Osteoblast (primary cell): ENCODE results near the gene UQCC2. TPM values are rescaled to one million over a fixed set of nuclear protein-coding genes. Genes with fewer than 3 reads are reported as not detected.

Experiments used
- DNase-seq: peaks from one replicate; pipeline ENCODE4 v3.0.0; 2011; ENCODE audit warnings: low spot score, mixed read lengths; ENCODE audit not compliant: insufficient read length; ENCODE audit errors: missing footprints
- H2AFZ ChIP-seq: 2 replicates; pipeline ENCODE4 v1.6.0; 2011; ENCODE audit warnings: mild to moderate bottlenecking, low read length
- H3K27ac ChIP-seq: 2 replicates; pipeline ENCODE4 v1.5.1; 2011; ENCODE audit warnings: mild to moderate bottlenecking, low read depth, low read length, moderate library complexity
- H3K27me3 ChIP-seq: 2 replicates; pipeline ENCODE4 v1.6.0; 2012; ENCODE audit warnings: mild to moderate bottlenecking, control low read depth, inconsistent platforms, low read length, moderate library complexity; ENCODE audit not compliant: insufficient read depth
- H3K36me3 ChIP-seq: 2 replicates; pipeline ENCODE4 v1.5.1; 2011; ENCODE audit warnings: mild to moderate bottlenecking, low read length, control low read depth, moderate library complexity; ENCODE audit not compliant: insufficient read depth
- H3K4me1 ChIP-seq: 2 replicates; pipeline ENCODE4 v1.5.1; 2011; ENCODE audit warnings: mild to moderate bottlenecking, low read length, control low read depth, moderate library complexity; ENCODE audit not compliant: insufficient read depth
- H3K4me2 ChIP-seq: 2 replicates; pipeline ENCODE4 v1.6.0; 2011; ENCODE audit warnings: mild to moderate bottlenecking, low read length; ENCODE audit not compliant: insufficient read depth
- H3K4me3 ChIP-seq: fragments of 200-600 bp; sonication (generic); 3 replicates; pipeline ENCODE4 v1.5.1; 2012; ENCODE audit warnings: mild to moderate bottlenecking, low read length, inconsistent platforms; ENCODE audit not compliant: insufficient read depth
- H3K79me2 ChIP-seq: 2 replicates; pipeline ENCODE4 v1.6.0; 2012; ENCODE audit warnings: mild to moderate bottlenecking, low read length, control low read depth, inconsistent platforms; ENCODE audit not compliant: insufficient read depth
- H3K9me3 ChIP-seq: 2 replicates; pipeline ENCODE4 v1.5.1; 2011; ENCODE audit warnings: low read depth, low read length, control low read depth
- H4K20me1 ChIP-seq: 2 replicates; pipeline ENCODE4 v1.6.0; 2012; ENCODE audit warnings: mild to moderate bottlenecking, low read length, control low read depth; ENCODE audit not compliant: insufficient read depth
- total RNA-seq: library from RNA; depleted of rRNA; stranded (reverse); fragments of >200 nt; gene quantifications from 2 replicates; pipeline ENCODE4 v1.2.3, GENCODE V29; 2012
- TF ChIP-seq, protein P1 (sequence below): IDR thresholded peaks from 2 replicates; pipeline ENCODE4 v1.5.1; 2011; ENCODE audit warnings: mild to moderate bottlenecking, low read depth, low read length, moderate library complexity; ENCODE audit errors: extremely low read depth

Gene UQCC2
- total RNA-seq, 1 donor: 15.2 TPM

DNA sequence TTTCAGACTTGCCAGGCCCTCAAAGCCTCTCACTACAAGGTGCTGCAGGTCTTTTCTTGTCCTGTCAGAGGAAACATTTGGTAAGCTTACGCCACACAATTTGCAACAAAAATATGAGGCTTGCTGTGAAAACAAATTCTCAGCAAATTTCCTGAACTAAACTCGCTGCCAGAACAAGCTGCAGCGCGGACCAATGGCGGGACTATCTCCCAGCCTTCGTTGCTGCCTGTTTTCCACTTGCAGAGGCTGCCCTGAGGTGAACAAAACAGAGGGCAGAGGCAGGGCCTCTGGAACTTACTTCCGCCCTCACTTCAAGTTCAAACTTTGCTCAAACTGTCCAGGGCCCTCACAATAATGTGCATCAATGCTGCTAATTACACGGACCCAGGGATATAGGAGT is 12.4 kb downstream of the UQCC2 start:
- Histone ChIP-seq H3K79me2 (peaks cover 11% of the 10 kb centered on the region), H3K36me3 (peaks cover 67% of the 10 kb centered on the region), H4K20me1 (no peaks in the 10 kb centered on the region), H3K27ac (no peak overlapping the region), H3K4me2 (no peak overlapping the region), H3K27me3 (no peaks in the 10 kb centered on the region), H3K9me3 (no peaks in the 10 kb centered on the region), H3K4me3 (no peak overlapping the region), H3K4me1 (peaks cover 32% of the 10 kb centered on the region), H2AFZ (no peak overlapping the region)
- TF ChIP-seq, protein P1, sequence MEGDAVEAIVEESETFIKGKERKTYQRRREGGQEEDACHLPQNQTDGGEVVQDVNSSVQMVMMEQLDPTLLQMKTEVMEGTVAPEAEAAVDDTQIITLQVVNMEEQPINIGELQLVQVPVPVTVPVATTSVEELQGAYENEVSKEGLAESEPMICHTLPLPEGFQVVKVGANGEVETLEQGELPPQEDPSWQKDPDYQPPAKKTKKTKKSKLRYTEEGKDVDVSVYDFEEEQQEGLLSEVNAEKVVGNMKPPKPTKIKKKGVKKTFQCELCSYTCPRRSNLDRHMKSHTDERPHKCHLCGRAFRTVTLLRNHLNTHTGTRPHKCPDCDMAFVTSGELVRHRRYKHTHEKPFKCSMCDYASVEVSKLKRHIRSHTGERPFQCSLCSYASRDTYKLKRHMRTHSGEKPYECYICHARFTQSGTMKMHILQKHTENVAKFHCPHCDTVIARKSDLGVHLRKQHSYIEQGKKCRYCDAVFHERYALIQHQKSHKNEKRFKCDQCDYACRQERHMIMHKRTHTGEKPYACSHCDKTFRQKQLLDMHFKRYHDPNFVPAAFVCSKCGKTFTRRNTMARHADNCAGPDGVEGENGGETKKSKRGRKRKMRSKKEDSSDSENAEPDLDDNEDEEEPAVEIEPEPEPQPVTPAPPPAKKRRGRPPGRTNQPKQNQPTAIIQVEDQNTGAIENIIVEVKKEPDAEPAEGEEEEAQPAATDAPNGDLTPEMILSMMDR: no peak
- no peak for DNase-seq

DNA sequence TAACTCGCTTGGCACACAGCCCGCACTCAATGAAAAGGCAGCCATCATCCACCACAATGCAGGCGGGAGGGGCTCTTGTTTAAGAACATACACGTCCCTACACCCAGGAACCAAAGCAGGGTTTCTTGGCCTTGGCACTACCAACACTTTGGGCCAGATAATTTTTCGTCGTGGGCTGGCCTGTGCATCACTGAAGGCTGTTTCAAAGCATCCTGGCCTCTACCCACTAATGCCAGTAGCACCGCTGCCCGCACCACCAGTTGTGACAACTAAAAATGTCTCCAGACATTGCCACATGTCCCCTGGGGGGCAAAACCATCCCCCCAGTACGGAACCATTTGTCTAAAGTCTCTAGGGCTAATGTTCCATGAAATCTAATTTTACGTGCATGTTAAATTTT is 13.0 kb downstream of the UQCC2 start:
- Histone ChIP-seq H4K20me1 (no peaks in the 10 kb centered on the region), H3K27me3 (no peaks in the 10 kb centered on the region), H3K4me1 (peaks cover 39% of the 10 kb centered on the region), H3K4me2 (no peak overlapping the region), H3K79me2 (peaks cover 11% of the 10 kb centered on the region), H3K9me3 (no peaks in the 10 kb centered on the region), H3K36me3 (peaks cover 68% of the 10 kb centered on the region), H3K27ac (no peak overlapping the region), H2AFZ (no peak overlapping the region), H3K4me3 (no peak overlapping the region)
- TF ChIP-seq, protein P1: no peak
- no peak for DNase-seq

DNA sequence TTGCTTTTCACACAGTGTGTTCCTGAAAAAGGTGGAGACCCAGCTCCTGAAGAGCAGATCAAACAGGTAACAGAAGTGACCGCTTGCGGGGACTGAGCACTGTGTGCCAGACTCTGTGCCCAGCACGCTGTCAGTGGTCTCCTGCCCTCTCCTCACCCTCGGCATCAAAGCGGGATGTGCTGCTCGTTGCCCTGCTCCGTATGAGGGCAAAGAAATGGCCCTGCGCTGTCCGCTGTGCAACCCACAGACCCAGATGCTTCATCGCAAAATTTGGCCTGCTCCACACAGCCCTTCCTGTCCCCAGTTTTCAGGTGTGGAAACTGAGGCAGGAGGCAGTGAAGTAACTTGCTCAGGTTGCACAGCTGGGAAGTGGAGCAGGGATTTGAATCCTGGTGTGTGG is 13.7 kb downstream of the UQCC2 start:
- peaks cover 45% of the 10 kb centered on the region for H3K4me1 ChIP-seq
- no peak overlapping the region for H3K4me2 ChIP-seq
- H3K4me3 ChIP-seq: no peak overlapping the region
- H3K27ac ChIP-seq: no peak overlapping the region
- no peaks in the 10 kb centered on the region for H3K9me3 ChIP-seq
- TF ChIP-seq, protein P1: no peak
- peaks cover 11% of the 10 kb centered on the region for H3K79me2 ChIP-seq
- DNase-seq: no peak
- no peaks in the 10 kb centered on the region for H4K20me1 ChIP-seq
- no peaks in the 10 kb centered on the region for H3K27me3 ChIP-seq
- no peak overlapping the region for H2AFZ ChIP-seq
- H3K36me3 ChIP-seq: peaks cover 64% of the 10 kb centered on the region

DNA sequence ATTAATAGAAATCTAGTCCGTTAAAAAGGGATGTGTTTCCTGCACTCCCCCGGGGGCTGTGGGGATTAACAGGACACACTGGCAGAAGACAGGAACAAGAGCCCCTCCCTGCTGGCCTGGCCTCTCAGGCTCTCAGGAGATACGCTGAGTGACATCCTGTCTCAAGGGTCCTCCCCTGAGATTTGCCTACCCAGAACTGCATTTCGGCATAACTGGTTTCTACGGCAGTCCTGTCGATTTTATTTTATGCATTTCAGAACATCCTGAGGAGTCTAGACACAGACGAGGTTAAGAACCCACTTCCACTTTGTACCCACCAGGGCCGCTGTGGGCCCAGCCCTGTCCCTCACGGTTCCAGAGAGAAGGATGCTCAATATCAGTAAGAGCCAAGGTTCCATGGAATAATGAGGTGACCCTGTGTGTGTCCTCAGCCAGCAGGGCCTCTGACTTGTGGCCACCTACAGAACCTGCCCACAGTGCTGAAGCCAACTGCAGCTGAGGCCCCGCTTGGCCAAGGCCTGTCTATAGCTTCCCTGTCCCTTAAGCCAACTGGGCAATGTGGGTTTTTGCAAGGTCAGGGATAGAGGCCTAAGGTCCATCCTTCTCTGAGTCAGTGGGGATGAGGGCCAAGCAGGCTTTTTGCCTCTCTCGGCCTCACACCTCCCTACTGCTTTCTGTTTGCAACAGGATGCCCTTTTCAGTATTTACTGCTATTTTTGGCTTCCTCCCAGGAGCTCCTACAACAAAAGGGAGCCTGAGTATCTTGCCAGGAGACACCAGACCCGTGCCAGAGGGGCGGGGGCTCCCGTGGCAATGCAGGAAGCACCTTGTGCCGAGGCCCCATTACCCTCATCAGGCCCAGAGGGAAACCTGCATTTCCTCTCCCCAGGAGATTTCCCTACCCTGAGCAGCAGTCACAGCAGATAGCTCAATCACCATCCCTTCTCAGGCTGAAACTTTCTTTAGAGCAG is 14.7 kb downstream of the UQCC2 start:
- H2AFZ ChIP-seq: no peak overlapping the region
- DNase-seq: peak; percentile 87
- H3K36me3 ChIP-seq: peaks cover 64% of the 10 kb centered on the region
- peaks cover 11% of the 10 kb centered on the region for H3K79me2 ChIP-seq
- TF ChIP-seq, protein P1: no peak
- H3K4me2 ChIP-seq: peak overlapping the region; percentile 3
- H3K27me3 ChIP-seq: no peaks in the 10 kb centered on the region
- H3K4me3 ChIP-seq: no peak overlapping the region
- no peaks in the 10 kb centered on the region for H3K9me3 ChIP-seq
- H3K4me1 ChIP-seq: peaks cover 51% of the 10 kb centered on the region
- no peaks in the 10 kb centered on the region for H4K20me1 ChIP-seq
- peak overlapping the region; percentile 60 for H3K27ac ChIP-seq
